ENCODE measurements around the gene SLC1A2. TPM values are rescaled to one million over a fixed set of nuclear protein-coding genes. Genes with fewer than 3 reads are reported as not detected.
A peak's percentile ranks its signal among the peaks of the same experiment; 100 is the strongest.

Gene SLC1A2
- polyA plus RNA-seq, 2 donors = 0.11 TPM; not detected in 1

GRCh38 chr11:35313066-35313759 is 106.1 kb downstream of the SLC1A2 start:
- 65 to 76% methylated on average over 7 of the region's 7 CpGs for WGBS, 2 donors
- no peaks in the 10 kb centered on the region for H3K36me3 ChIP-seq (ENCODE audit: control insufficient read depth in 2 of 2, insufficient read depth in 2 of 2, low read length in 1 of 2)
- H3K4me3 ChIP-seq (ENCODE audit: low read depth in 1 of 2, low read length in 2 of 2) = no peak overlapping the region
- no peaks in the 10 kb centered on the region for H3K4me1 ChIP-seq (ENCODE audit: control insufficient read depth in 2 of 2, insufficient read depth in 2 of 2, low read length in 1 of 2)
- no peaks in the 10 kb centered on the region for H3K27me3 ChIP-seq (ENCODE audit: control insufficient read depth in 1 of 2, insufficient read depth in 2 of 2, low read length in 2 of 2)
- no peak overlapping the region for H3K27ac ChIP-seq (ENCODE audit: low read depth in 2 of 2, low read length in 1 of 2)
- no peaks in the 10 kb centered on the region for H3K9me3 ChIP-seq (ENCODE audit: control insufficient read depth in 2 of 2, insufficient read depth in 1 of 2, low read depth in 1 of 2, low read length in 1 of 2)

GRCh38 chr11:35311331-35311730 is 108.0 kb downstream of the SLC1A2 start:
- H3K36me3 ChIP-seq (ENCODE audit: control insufficient read depth in 2 of 2, insufficient read depth in 2 of 2, low read length in 1 of 2) = no peaks in the 10 kb centered on the region
- H3K4me1 ChIP-seq (ENCODE audit: control insufficient read depth in 2 of 2, insufficient read depth in 2 of 2, low read length in 1 of 2) = no peaks in the 10 kb centered on the region
- WGBS, 2 donors = 82 to 87% methylated on average over 3 of the region's 3 CpGs
- no peak overlapping the region for H3K27ac ChIP-seq (ENCODE audit: low read depth in 2 of 2, low read length in 1 of 2)
- H3K4me3 ChIP-seq (ENCODE audit: low read depth in 1 of 2, low read length in 2 of 2) = no peak overlapping the region
- no peaks in the 10 kb centered on the region for H3K9me3 ChIP-seq (ENCODE audit: control insufficient read depth in 2 of 2, insufficient read depth in 1 of 2, low read depth in 1 of 2, low read length in 1 of 2)
- no peaks in the 10 kb centered on the region for H3K27me3 ChIP-seq (ENCODE audit: control insufficient read depth in 1 of 2, insufficient read depth in 2 of 2, low read length in 2 of 2)

- 85 to 87% methylated on average over 9 of the region's 9 CpGs for WGBS, 2 donors
- H3K36me3 ChIP-seq (ENCODE audit: control insufficient read depth in 2 of 2, insufficient read depth in 2 of 2, low read length in 1 of 2) = no peaks in the 10 kb centered on the region
- no peak overlapping the region for H3K27ac ChIP-seq (ENCODE audit: low read depth in 2 of 2, low read length in 1 of 2)
These were observed 111.2 kb downstream of the SLC1A2 start for GRCh38 chr11:35308157-35308556.

GRCh38 chr11:35307221-35307621 is 112.1 kb downstream of the SLC1A2 start:
- no peak overlapping the region for H3K27ac ChIP-seq (ENCODE audit: low read depth in 2 of 2, low read length in 1 of 2)
- no peaks in the 10 kb centered on the region for H3K27me3 ChIP-seq (ENCODE audit: control insufficient read depth in 1 of 2, insufficient read depth in 2 of 2, low read length in 2 of 2)
- no peak overlapping the region for H3K4me3 ChIP-seq (ENCODE audit: low read depth in 1 of 2, low read length in 2 of 2)
- no peaks in the 10 kb centered on the region for H3K9me3 ChIP-seq (ENCODE audit: control insufficient read depth in 2 of 2, insufficient read depth in 1 of 2, low read depth in 1 of 2, low read length in 1 of 2)
- H3K4me1 ChIP-seq (ENCODE audit: control insufficient read depth in 2 of 2, insufficient read depth in 2 of 2, low read length in 1 of 2) = peaks cover 0 to 3% of the 10 kb centered on the region in 2 donors
- no peaks in the 10 kb centered on the region for H3K36me3 ChIP-seq (ENCODE audit: control insufficient read depth in 2 of 2, insufficient read depth in 2 of 2, low read length in 1 of 2)
- 74 to 83% methylated on average over 4 of the region's 4 CpGs for WGBS, 2 donors

More at GRCh38 chr11:35308157-35308556, 111.2 kb downstream of the SLC1A2 start:
- H3K9me3 ChIP-seq (ENCODE audit: control insufficient read depth in 2 of 2, insufficient read depth in 1 of 2, low read depth in 1 of 2, low read length in 1 of 2) = no peaks in the 10 kb centered on the region
- H3K27me3 ChIP-seq (ENCODE audit: control insufficient read depth in 1 of 2, insufficient read depth in 2 of 2, low read length in 2 of 2) = no peaks in the 10 kb centered on the region
- H3K4me3 ChIP-seq (ENCODE audit: low read depth in 1 of 2, low read length in 2 of 2) = no peak overlapping the region
- H3K4me1 ChIP-seq (ENCODE audit: control insufficient read depth in 2 of 2, insufficient read depth in 2 of 2, low read length in 1 of 2) = no peaks in the 10 kb centered on the region

GRCh38 chr11:35305670-35306382 is 113.5 kb downstream of the SLC1A2 start:
- 70 to 72% methylated on average over 14 of the region's 14 CpGs for WGBS, 2 donors

GRCh38 chr11:35304900-35305460 is 114.4 kb downstream of the SLC1A2 start:
- H3K9me3 ChIP-seq (ENCODE audit: control insufficient read depth in 2 of 2, insufficient read depth in 1 of 2, low read depth in 1 of 2, low read length in 1 of 2) = no peaks in the 10 kb centered on the region
- no peak overlapping the region for H3K4me3 ChIP-seq (ENCODE audit: low read depth in 1 of 2, low read length in 2 of 2)
- no peaks in the 10 kb centered on the region for H3K36me3 ChIP-seq (ENCODE audit: control insufficient read depth in 2 of 2, insufficient read depth in 2 of 2, low read length in 1 of 2)
- H3K4me1 ChIP-seq (ENCODE audit: control insufficient read depth in 2 of 2, insufficient read depth in 2 of 2, low read length in 1 of 2) = peaks cover 0 to 3% of the 10 kb centered on the region in 2 donors
- H3K27me3 ChIP-seq (ENCODE audit: control insufficient read depth in 1 of 2, insufficient read depth in 2 of 2, low read length in 2 of 2) = no peaks in the 10 kb centered on the region
- no peak overlapping the region for H3K27ac ChIP-seq (ENCODE audit: low read depth in 2 of 2, low read length in 1 of 2)
- WGBS, 2 donors = 64 to 65% methylated on average over 5 of the region's 5 CpGs

More at GRCh38 chr11:35305670-35306382, 113.5 kb downstream of the SLC1A2 start:
- Histone ChIP-seq H3K27ac (ENCODE audit: low read depth in 2 of 2, low read length in 1 of 2) (no peak overlapping the region), H3K36me3 (ENCODE audit: control insufficient read depth in 2 of 2, insufficient read depth in 2 of 2, low read length in 1 of 2) (no peaks in the 10 kb centered on the region), H3K27me3 (ENCODE audit: control insufficient read depth in 1 of 2, insufficient read depth in 2 of 2, low read length in 2 of 2) (no peaks in the 10 kb centered on the region), H3K4me1 (ENCODE audit: control insufficient read depth in 2 of 2, insufficient read depth in 2 of 2, low read length in 1 of 2) (peaks cover 0 to 3% of the 10 kb centered on the region in 2 donors), H3K9me3 (ENCODE audit: control insufficient read depth in 2 of 2, insufficient read depth in 1 of 2, low read depth in 1 of 2, low read length in 1 of 2) (no peaks in the 10 kb centered on the region), H3K4me3 (ENCODE audit: low read depth in 1 of 2, low read length in 2 of 2) (no peak overlapping the region)

- no peaks in the 10 kb centered on the region for H3K36me3 ChIP-seq (ENCODE audit: control insufficient read depth in 2 of 2, insufficient read depth in 2 of 2, low read length in 1 of 2)
- WGBS, 2 donors = 62 to 76% methylated on average over 2 of the region's 2 CpGs
- H3K4me3 ChIP-seq (ENCODE audit: low read depth in 1 of 2, low read length in 2 of 2) = no peak overlapping the region
- peak overlapping the region; percentile 52 to 55 for H3K27ac ChIP-seq (ENCODE audit: low read depth in 2 of 2, low read length in 1 of 2)
- no peaks in the 10 kb centered on the region for H3K27me3 ChIP-seq (ENCODE audit: control insufficient read depth in 1 of 2, insufficient read depth in 2 of 2, low read length in 2 of 2)
- peaks cover 0 to 3% of the 10 kb centered on the region in 2 donors for H3K4me1 ChIP-seq (ENCODE audit: control insufficient read depth in 2 of 2, insufficient read depth in 2 of 2, low read length in 1 of 2)
- H3K9me3 ChIP-seq (ENCODE audit: control insufficient read depth in 2 of 2, insufficient read depth in 1 of 2, low read depth in 1 of 2, low read length in 1 of 2) = no peaks in the 10 kb centered on the region
These were observed 115.0 kb downstream of the SLC1A2 start for GRCh38 chr11:35304386-35304775.

- H3K4me1 ChIP-seq (ENCODE audit: control insufficient read depth in 2 of 2, insufficient read depth in 2 of 2, low read length in 1 of 2) = peaks cover 0 to 3% of the 10 kb centered on the region in 2 donors
- H3K27ac ChIP-seq (ENCODE audit: low read depth in 2 of 2, low read length in 1 of 2) = peak overlapping the region; percentile 52 to 55
- 32 to 35% methylated on average over 6 of the region's 6 CpGs for WGBS, 2 donors
- no peaks in the 10 kb centered on the region for H3K9me3 ChIP-seq (ENCODE audit: control insufficient read depth in 2 of 2, insufficient read depth in 1 of 2, low read depth in 1 of 2, low read length in 1 of 2)
- H3K27me3 ChIP-seq (ENCODE audit: control insufficient read depth in 1 of 2, insufficient read depth in 2 of 2, low read length in 2 of 2) = no peaks in the 10 kb centered on the region
- H3K4me3 ChIP-seq (ENCODE audit: low read depth in 1 of 2, low read length in 2 of 2) = no peak overlapping the region
- no peaks in the 10 kb centered on the region for H3K36me3 ChIP-seq (ENCODE audit: control insufficient read depth in 2 of 2, insufficient read depth in 2 of 2, low read length in 1 of 2)
These were observed 115.6 kb downstream of the SLC1A2 start for GRCh38 chr11:35303596-35304385.

- peaks cover 0 to 3% of the 10 kb centered on the region in 2 donors for H3K4me1 ChIP-seq (ENCODE audit: control insufficient read depth in 2 of 2, insufficient read depth in 2 of 2, low read length in 1 of 2)
- H3K27me3 ChIP-seq (ENCODE audit: control insufficient read depth in 1 of 2, insufficient read depth in 2 of 2, low read length in 2 of 2) = peaks cover 0 to 4% of the 10 kb centered on the region in 2 donors
- 96% methylated on average over 4 of the region's 4 CpGs for WGBS, 2 donors
- no peaks in the 10 kb centered on the region for H3K9me3 ChIP-seq (ENCODE audit: control insufficient read depth in 2 of 2, insufficient read depth in 1 of 2, low read depth in 1 of 2, low read length in 1 of 2)
- peak overlapping the region in 1 of 2 donors; percentile 41 for H3K27ac ChIP-seq (ENCODE audit: low read depth in 2 of 2, low read length in 1 of 2)
- no peak overlapping the region for H3K4me3 ChIP-seq (ENCODE audit: low read depth in 1 of 2, low read length in 2 of 2)
- no peaks in the 10 kb centered on the region for H3K36me3 ChIP-seq (ENCODE audit: control insufficient read depth in 2 of 2, insufficient read depth in 2 of 2, low read length in 1 of 2)
These were observed 117.0 kb downstream of the SLC1A2 start for GRCh38 chr11:35302398-35302797.
